Astrocyte of the spinal cord (primary cell): ENCODE results near the gene ATF7IP.

Experiments
- DNase-seq: peaks from one replicate; pipeline ENCODE4 v3.0.0; 2011; ENCODE audit warnings: low read depth, low spot score
- H3K4me3 ChIP-seq: 2 replicates; pipeline ENCODE4 v1.5.1; 2011; ENCODE audit warnings: low read depth, mild to moderate bottlenecking, low read length, moderate library complexity
- CTCF ChIP-seq: IDR thresholded peaks from 2 replicates; pipeline ENCODE4 v1.5.1; 2012; ENCODE audit warnings: low read depth, mild to moderate bottlenecking, low read length, inconsistent platforms
- in situ Hi-C: cut with HindIII; loops from 2 replicates; pipeline ENCODE4 v1.10.0; 2017; ENCODE audit warnings: low sequenced_read_pairs

ATF7IP gene

GRCh38 chr12:14379508-14379907, 14.0 kb downstream of the ATF7IP start:
- no peak for TF ChIP-seq CTCF
- no peak for DNase-seq

GRCh38 chr12:14384783-14385638, 19.5 kb downstream of the ATF7IP start:
- in situ Hi-C loops, result no loop called here
- peak overlapping the region; percentile 37 for H3K4me3 ChIP-seq
- DNase-seq, result peak; percentile 97
- no peak for TF ChIP-seq CTCF

More at GRCh38 chr12:14379508-14379907, 14.0 kb downstream of the ATF7IP start:
- H3K4me3 ChIP-seq, result no peak overlapping the region
- in situ Hi-C loops, result no loop called here

- DNase-seq, result no peak
- in situ Hi-C loops, result no loop called here
- no peak overlapping the region for H3K4me3 ChIP-seq
- TF ChIP-seq CTCF, result no peak
Observed at GRCh38 chr12:14387219-14387871, 21.9 kb downstream of the ATF7IP start.

GRCh38 chr12:14390449-14390848, 25.0 kb downstream of the ATF7IP start:
- no peak overlapping the region for H3K4me3 ChIP-seq
- in situ Hi-C loops, result no loop called here
- TF ChIP-seq CTCF, result no peak
- DNase-seq, result no peak

- in situ Hi-C loops, result no loop called here
- no peak for DNase-seq
- no peak for TF ChIP-seq CTCF
- H3K4me3 ChIP-seq, result no peak overlapping the region
Observed at GRCh38 chr12:14390870-14391530, 25.5 kb downstream of the ATF7IP start.

- peak; percentile 56 for DNase-seq
- no peak for TF ChIP-seq CTCF
- no peak overlapping the region for H3K4me3 ChIP-seq
- in situ Hi-C loops, result no loop called here
Observed at GRCh38 chr12:14393751-14394150, 28.3 kb downstream of the ATF7IP start.
